ENCODE data around the gene TMEM62. TPM values are rescaled to one million over a fixed set of nuclear protein-coding genes. Genes with fewer than 3 reads are reported as not detected.

TMEM62 gene
- total RNA-seq, 1 experiment from 2014 or later = 7.2 TPM

DNA sequence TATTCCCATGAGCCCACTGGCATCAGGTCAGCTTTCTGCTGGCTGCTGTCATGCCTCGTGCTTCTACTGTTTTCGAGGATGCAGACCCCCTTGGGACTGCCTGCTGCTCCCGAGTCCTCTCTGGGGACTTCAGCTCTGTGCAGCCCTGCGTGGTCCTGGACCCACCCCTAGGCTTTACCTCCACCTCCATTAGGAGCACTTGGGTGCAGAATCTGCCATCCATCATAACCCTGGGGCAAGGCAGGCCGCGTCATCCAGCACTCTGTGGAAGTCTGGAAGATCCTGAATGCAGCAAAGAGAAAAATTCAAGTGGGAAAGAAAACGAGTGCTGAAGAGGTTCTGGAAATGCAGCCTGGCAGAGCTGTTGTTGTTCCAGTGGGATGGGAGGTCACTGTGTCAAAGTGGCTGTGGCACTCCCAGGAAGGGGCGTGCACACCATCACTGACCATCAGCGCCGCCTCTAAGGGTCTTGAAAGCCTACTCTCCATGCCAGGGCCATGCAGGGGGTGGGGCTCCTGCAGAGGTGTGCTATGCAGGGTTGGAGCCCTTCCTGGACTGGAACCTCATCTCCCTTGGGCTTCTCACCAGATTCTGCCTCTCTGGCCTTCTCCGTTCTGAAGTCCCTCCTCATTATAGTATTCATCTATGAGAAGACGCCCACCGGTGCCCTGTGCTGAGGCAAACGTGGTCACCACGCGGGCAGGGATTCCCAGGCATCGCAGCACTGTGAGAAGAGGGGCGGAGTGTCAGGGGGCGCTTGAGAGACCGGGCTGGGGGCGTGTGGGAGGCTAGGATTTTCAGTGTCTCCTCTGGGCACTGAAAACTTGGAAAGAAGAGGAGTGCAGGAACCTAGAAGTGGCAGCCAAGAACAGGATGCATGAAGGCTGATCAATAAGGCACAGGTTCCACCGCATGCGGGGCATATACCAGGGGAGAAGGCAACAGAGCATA is 74.9 kb downstream of the TMEM62 start:
- H4K5ac ChIP-seq (ENCODE audit: insufficient read length, low read depth, low read length) = no peak overlapping the region

More for the DNA sequence above, 74.9 kb downstream of the TMEM62 start:
- Mint-ChIP-seq H3K27ac (no peak overlapping the region; a peak in 1 of 7 replicates), H3K4me1 (peaks cover 11 to 12% of the 10 kb centered on the region in 2 experiments), H3K36me3 (ENCODE audit: insufficient read depth in 1 of 3, low read depth in 3 of 3) (no peaks in the 10 kb centered on the region), H3K9me3 (no peaks in the 10 kb centered on the region), H3K27me3 (ENCODE audit: low read depth) (peaks cover 14% of the 10 kb centered on the region), H3K4me3 (no peak overlapping the region)
- Histone ChIP-seq H3K27me3 (ENCODE audit: insufficient read depth, low read length) (no peaks in the 10 kb centered on the region), H3K23me2 (ENCODE audit: insufficient read length, low read depth, low read length, poor library complexity, severe bottlenecking) (no peaks in the 10 kb centered on the region), H3T11ph (ENCODE audit: low read length) (no peak overlapping the region), H3K27ac (ENCODE audit: insufficient read length, low read depth, low read length) (no peak overlapping the region), H2AK5ac (ENCODE audit: insufficient read length, low read length) (no peak overlapping the region), H2BK20ac (ENCODE audit: low read depth, low read length, poor library complexity, severe bottlenecking) (no peak overlapping the region), H3K9ac (ENCODE audit: extremely low read depth, insufficient read length, low read length) (no peak overlapping the region), H3K9me3 (ENCODE audit: control insufficient read depth, low read depth, low read length) (no peaks in the 10 kb centered on the region), H3K4ac (ENCODE audit: low read depth, low read length) (no peak overlapping the region), H3K79me1 (ENCODE audit: insufficient read depth, low read depth, low read length, poor library complexity, severe bottlenecking) (no peaks in the 10 kb centered on the region), H3K4me2 (ENCODE audit: insufficient read depth, insufficient read length, low read length) (no peak overlapping the region), H4K20me1 (ENCODE audit: control insufficient read depth, insufficient read depth, insufficient read length) (no peaks in the 10 kb centered on the region), H2AFZ (ENCODE audit: low read length) (no peak overlapping the region), H3K23ac (ENCODE audit: insufficient read length, low read depth, low read length) (no peak overlapping the region), H2BK5ac (ENCODE audit: insufficient read length, low read length) (no peak overlapping the region), H2BK12ac (ENCODE audit: insufficient read length, low read depth, low read length) (no peak overlapping the region), H2BK120ac (ENCODE audit: low read depth, low read length, poor library complexity, severe bottlenecking) (no peak overlapping the region), H4K91ac (ENCODE audit: insufficient read length, low read depth, low read length) (no peak overlapping the region), H3K18ac (ENCODE audit: insufficient read length, low read depth, low read length) (no peak overlapping the region), H3K56ac (ENCODE audit: insufficient read length, low read depth, low read length) (no peak overlapping the region), H2BK15ac (ENCODE audit: low read depth, low read length) (no peak overlapping the region), H3K4me1 (ENCODE audit: insufficient read depth, low read length) (no peaks in the 10 kb centered on the region), H3K79me2 (ENCODE audit: insufficient read depth, low read length) (no peaks in the 10 kb centered on the region), H4K8ac (replicated peaks; ENCODE audit: insufficient read length, low read depth, low read length) (no peak overlapping the region), H3K14ac (ENCODE audit: insufficient read depth, low read length) (no peak overlapping the region; the same call in 1 of the 2 replicates)
- DNase-seq = no peak
- TF ChIP-seq, protein P1, sequence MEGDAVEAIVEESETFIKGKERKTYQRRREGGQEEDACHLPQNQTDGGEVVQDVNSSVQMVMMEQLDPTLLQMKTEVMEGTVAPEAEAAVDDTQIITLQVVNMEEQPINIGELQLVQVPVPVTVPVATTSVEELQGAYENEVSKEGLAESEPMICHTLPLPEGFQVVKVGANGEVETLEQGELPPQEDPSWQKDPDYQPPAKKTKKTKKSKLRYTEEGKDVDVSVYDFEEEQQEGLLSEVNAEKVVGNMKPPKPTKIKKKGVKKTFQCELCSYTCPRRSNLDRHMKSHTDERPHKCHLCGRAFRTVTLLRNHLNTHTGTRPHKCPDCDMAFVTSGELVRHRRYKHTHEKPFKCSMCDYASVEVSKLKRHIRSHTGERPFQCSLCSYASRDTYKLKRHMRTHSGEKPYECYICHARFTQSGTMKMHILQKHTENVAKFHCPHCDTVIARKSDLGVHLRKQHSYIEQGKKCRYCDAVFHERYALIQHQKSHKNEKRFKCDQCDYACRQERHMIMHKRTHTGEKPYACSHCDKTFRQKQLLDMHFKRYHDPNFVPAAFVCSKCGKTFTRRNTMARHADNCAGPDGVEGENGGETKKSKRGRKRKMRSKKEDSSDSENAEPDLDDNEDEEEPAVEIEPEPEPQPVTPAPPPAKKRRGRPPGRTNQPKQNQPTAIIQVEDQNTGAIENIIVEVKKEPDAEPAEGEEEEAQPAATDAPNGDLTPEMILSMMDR (conservative IDR thresholded peaks at IDR 0.05) = no peak
- WGBS (ENCODE audit: extremely low coverage, insufficient read length, low lambda C conversion rate) = no CpG with 5 or more reads among the region's 23 CpGs

Measured in H9 (cell line).